Esophagus squamous epithelium (tissue), 4 donors: ENCODE data around the gene SGCD.

Source experiments
- CTCF ChIP-seq, 6 experiments: fragments of 450-650 bp in 4 of 6; fragments of 200-600 bp in 2 of 6; sonication (generic) in 2 of 6; IDR thresholded peaks; one replicate each; pipeline ENCODE4 v1.5.1; 2016 to 2019; ENCODE audit warnings: antibody characterized with exemption in 6 of 6, mild to moderate bottlenecking in 4 of 6, moderate library complexity in 4 of 6
- POLR2A ChIP-seq, 4 donors: fragments of 450-650 bp; IDR thresholded peaks; one replicate each; pipeline ENCODE4 v1.6.1; 2017; ENCODE audit warnings: antibody characterized with exemption in 4 of 4, mild to moderate bottlenecking in 4 of 4, moderate library complexity in 3 of 4

- TF ChIP-seq CTCF (IDR thresholded peaks at IDR 0.05) (no peak), POLR2A (IDR thresholded peaks at IDR 0.05) (no peak)
Measured at GRCh38 chr5:156420665-156421064, 93.7 kb downstream of the SGCD start.
